SU-DHL-6 (cell line): ENCODE results near the gene SMPD3.

Source experiments
- H2AFZ ChIP-seq: fragments of 200-600 bp; sonication (generic); 2 replicates; pipeline ENCODE4 v1.6.1; 2014; ENCODE audit warnings: low read depth, mild to moderate bottlenecking, moderate library complexity, mixed read lengths, antibody characterized with exemption, low read length; ENCODE audit not compliant: severe bottlenecking
- H3F3A ChIP-seq: fragments of 200-600 bp; shearing (Covaris generic); 2 replicates; pipeline ENCODE4 v1.6.0; 2016; ENCODE audit warnings: antibody characterized with exemption, mild to moderate bottlenecking; ENCODE audit not compliant: insufficient read depth
- H3K27ac ChIP-seq: fragments of 200-600 bp; sonication (generic); 2 replicates; pipeline ENCODE4 v1.5.1; 2016; ENCODE audit warnings: low read depth, mild to moderate bottlenecking, low read length, moderate library complexity, mixed read lengths
- H3K27me3 ChIP-seq: fragments of 200-600 bp; sonication (generic), shearing (Covaris generic); 2 replicates; pipeline ENCODE4 v1.6.0; 2014; ENCODE audit warnings: mild to moderate bottlenecking, low read length
- H3K36me3 ChIP-seq: fragments of 200-600 bp; sonication (generic); 2 replicates; pipeline ENCODE4 v1.6.1; 2014; ENCODE audit warnings: mild to moderate bottlenecking, low read length, mixed read lengths
- H3K4me2 ChIP-seq: fragments of 300-600, 200-600 bp; shearing (Covaris generic), sonication (generic); 2 replicates; pipeline ENCODE4 v1.6.0; 2014; ENCODE audit warnings: low read length, low read depth, mild to moderate bottlenecking; ENCODE audit not compliant: poor library complexity, severe bottlenecking
- H3K4me3 ChIP-seq: fragments of 200-600 bp; sonication (generic); 2 replicates; pipeline ENCODE4 v1.5.1; 2014; ENCODE audit warnings: antibody characterized with exemption, low read length, mild to moderate bottlenecking, mixed read lengths; ENCODE audit not compliant: insufficient read depth, poor library complexity, severe bottlenecking
- H3K79me2 ChIP-seq: fragments of 200-600 bp; sonication (generic); 2 replicates; pipeline ENCODE4 v1.6.1; 2014; ENCODE audit warnings: mild to moderate bottlenecking, low read length, moderate library complexity; ENCODE audit not compliant: insufficient read depth
- H3K9ac ChIP-seq: fragments of 200-600 bp; sonication (generic); 2 replicates; pipeline ENCODE4 v1.7.0; 2014; ENCODE audit warnings: mild to moderate bottlenecking, low read length
- H3K9me2 ChIP-seq: fragments of 200-600 bp; sonication (generic); replicated peaks from 2 replicates; pipeline ENCODE4 v1.6.1; 2014; ENCODE audit warnings: low read length; ENCODE audit not compliant: insufficient read depth
- H3K9me3 ChIP-seq: fragments of 200-600 bp; sonication (generic); 2 replicates; pipeline ENCODE4 v1.6.1; 2014; ENCODE audit warnings: low read length, mixed read lengths; ENCODE audit not compliant: insufficient read depth
- H4K20me1 ChIP-seq: fragments of 200-600 bp; sonication (generic); 2 replicates; pipeline ENCODE4 v1.6.1; 2014; ENCODE audit warnings: low read depth, mild to moderate bottlenecking, antibody characterized with exemption, low read length, moderate library complexity, mixed read lengths
- EZH2phosphoT487 ChIP-seq: fragments of 200-600 bp; sonication (generic), shearing (Covaris generic); conservative IDR thresholded peaks from 2 replicates; pipeline ENCODE4 v1.6.1; 2018; ENCODE audit warnings: mild to moderate bottlenecking, antibody characterized with exemption, low read length, moderate library complexity, mixed read lengths
- TF ChIP-seq, protein P1 (sequence below): fragments of 200-600 bp; sonication (generic); IDR thresholded peaks from one replicate; pipeline ENCODE4 v1.5.1; 2017; ENCODE audit warnings: antibody characterized with exemption, mild to moderate bottlenecking, low read length, moderate library complexity; ENCODE audit not compliant: insufficient read depth, poor library complexity, severe bottlenecking

The SMPD3 gene

DNA sequence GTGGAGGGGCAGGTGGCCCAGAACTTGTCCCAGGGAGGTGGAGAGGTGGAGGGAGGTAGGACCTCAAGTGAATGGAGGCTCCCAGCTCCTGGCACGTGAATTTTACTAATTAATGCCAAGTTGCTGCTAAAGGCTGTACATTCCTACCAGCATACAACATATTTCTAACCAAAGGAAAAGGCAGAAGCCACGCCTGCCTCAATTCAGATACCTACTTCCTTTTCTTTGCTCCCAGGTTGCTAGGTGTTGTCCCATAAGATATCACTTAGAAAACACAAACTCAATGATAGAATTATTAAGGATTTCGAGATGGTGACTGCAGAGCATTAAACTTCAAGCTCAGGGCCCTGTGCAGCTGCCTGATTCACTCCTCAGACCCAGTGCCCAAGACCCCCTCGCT, 20.5 kb upstream of the SMPD3 start:
- TF ChIP-seq, protein P1, sequence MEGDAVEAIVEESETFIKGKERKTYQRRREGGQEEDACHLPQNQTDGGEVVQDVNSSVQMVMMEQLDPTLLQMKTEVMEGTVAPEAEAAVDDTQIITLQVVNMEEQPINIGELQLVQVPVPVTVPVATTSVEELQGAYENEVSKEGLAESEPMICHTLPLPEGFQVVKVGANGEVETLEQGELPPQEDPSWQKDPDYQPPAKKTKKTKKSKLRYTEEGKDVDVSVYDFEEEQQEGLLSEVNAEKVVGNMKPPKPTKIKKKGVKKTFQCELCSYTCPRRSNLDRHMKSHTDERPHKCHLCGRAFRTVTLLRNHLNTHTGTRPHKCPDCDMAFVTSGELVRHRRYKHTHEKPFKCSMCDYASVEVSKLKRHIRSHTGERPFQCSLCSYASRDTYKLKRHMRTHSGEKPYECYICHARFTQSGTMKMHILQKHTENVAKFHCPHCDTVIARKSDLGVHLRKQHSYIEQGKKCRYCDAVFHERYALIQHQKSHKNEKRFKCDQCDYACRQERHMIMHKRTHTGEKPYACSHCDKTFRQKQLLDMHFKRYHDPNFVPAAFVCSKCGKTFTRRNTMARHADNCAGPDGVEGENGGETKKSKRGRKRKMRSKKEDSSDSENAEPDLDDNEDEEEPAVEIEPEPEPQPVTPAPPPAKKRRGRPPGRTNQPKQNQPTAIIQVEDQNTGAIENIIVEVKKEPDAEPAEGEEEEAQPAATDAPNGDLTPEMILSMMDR, result no peak
- no peak for TF ChIP-seq EZH2phosphoT487
- Histone ChIP-seq H3K4me3 (no peak overlapping the region), H3K4me2 (no peak overlapping the region), H3K27ac (no peak overlapping the region), H3F3A (no peaks in the 10 kb centered on the region), H3K9ac (no peak overlapping the region), H3K79me2 (no peaks in the 10 kb centered on the region), H3K27me3 (no peaks in the 10 kb centered on the region), H2AFZ (no peak overlapping the region), H3K36me3 (no peaks in the 10 kb centered on the region), H3K9me3 (no peaks in the 10 kb centered on the region), H4K20me1 (no peaks in the 10 kb centered on the region), H3K9me2 (no peaks in the 10 kb centered on the region)

- Histone ChIP-seq H3K4me2 (no peak overlapping the region), H4K20me1 (no peaks in the 10 kb centered on the region), H3F3A (no peaks in the 10 kb centered on the region), H3K79me2 (no peaks in the 10 kb centered on the region), H3K9me3 (no peaks in the 10 kb centered on the region), H3K27me3 (no peaks in the 10 kb centered on the region), H3K9ac (no peak overlapping the region), H3K27ac (no peak overlapping the region), H3K4me3 (no peak overlapping the region), H3K36me3 (no peaks in the 10 kb centered on the region), H3K9me2 (no peaks in the 10 kb centered on the region), H2AFZ (no peak overlapping the region)
- no peak for TF ChIP-seq EZH2phosphoT487
- TF ChIP-seq, protein P1, result no peak
These were observed 17.9 kb upstream of the SMPD3 start for GRCh38 chr16:68466174-68466573.

GRCh38 chr16:68463904-68464303, 15.6 kb upstream of the SMPD3 start:
- Histone ChIP-seq H3K9me3 (no peaks in the 10 kb centered on the region), H3K27me3 (no peaks in the 10 kb centered on the region), H3K36me3 (no peaks in the 10 kb centered on the region), H3K4me3 (no peak overlapping the region), H3K9me2 (no peaks in the 10 kb centered on the region), H3K9ac (no peak overlapping the region), H2AFZ (no peak overlapping the region), H3K27ac (no peak overlapping the region), H3K4me2 (no peak overlapping the region), H4K20me1 (no peaks in the 10 kb centered on the region), H3K79me2 (no peaks in the 10 kb centered on the region), H3F3A (no peaks in the 10 kb centered on the region)
- TF ChIP-seq EZH2phosphoT487, result no peak
- TF ChIP-seq, protein P1, result no peak

DNA sequence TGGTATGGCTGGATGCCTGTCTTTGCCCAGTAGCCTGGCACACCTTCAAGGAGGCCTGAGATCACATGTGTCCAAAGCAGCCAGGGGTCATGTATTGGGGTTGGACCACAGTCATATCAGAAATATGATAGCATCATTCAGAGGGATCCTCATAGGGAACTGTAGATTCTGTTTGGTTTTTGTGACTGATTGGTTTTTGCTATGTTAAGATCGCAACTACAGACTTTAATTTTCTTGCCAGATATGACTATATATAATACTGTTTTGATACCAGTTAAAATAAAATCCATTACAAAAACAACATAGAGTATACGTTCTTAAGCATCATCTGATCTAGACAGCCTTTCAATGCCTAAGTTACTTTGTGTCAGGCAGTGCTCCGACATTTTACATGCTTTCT, 11.8 kb upstream of the SMPD3 start:
- Histone ChIP-seq H4K20me1 (no peaks in the 10 kb centered on the region), H3K79me2 (no peaks in the 10 kb centered on the region), H3K36me3 (no peaks in the 10 kb centered on the region), H3K9me3 (no peaks in the 10 kb centered on the region), H3K27ac (no peak overlapping the region), H3F3A (no peaks in the 10 kb centered on the region), H3K9me2 (no peaks in the 10 kb centered on the region), H3K9ac (no peak overlapping the region), H3K4me2 (no peak overlapping the region), H2AFZ (no peak overlapping the region), H3K4me3 (no peak overlapping the region), H3K27me3 (no peaks in the 10 kb centered on the region)
- no peak for TF ChIP-seq EZH2phosphoT487
- TF ChIP-seq, protein P1, result no peak
